ENCODE measurements around the gene PDRG1.
A peak's percentile ranks its signal among the peaks of the same experiment; 100 is the strongest.

PDRG1 gene

DNA sequence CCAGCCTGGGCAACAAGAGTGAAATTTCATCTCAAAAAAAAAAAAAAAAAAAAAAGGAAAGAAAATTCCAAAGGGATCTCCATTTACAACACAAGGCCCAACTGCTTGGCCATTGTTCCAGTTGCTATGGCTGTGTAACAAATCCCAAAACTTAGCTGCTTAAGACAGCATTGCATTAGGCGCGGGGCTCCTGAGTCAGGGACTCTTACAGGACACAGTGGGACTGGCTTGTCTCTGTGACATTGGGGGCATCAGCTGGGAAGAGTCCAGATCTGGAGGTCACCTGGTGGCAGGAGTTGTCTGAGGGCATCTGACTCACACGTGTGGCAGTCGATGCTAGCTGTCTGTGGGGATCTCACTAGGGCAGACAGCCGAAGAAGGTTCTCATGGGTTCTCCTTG lies 45.8 kb downstream of the PDRG1 start:
- no peak for DNase-seq

DNA sequence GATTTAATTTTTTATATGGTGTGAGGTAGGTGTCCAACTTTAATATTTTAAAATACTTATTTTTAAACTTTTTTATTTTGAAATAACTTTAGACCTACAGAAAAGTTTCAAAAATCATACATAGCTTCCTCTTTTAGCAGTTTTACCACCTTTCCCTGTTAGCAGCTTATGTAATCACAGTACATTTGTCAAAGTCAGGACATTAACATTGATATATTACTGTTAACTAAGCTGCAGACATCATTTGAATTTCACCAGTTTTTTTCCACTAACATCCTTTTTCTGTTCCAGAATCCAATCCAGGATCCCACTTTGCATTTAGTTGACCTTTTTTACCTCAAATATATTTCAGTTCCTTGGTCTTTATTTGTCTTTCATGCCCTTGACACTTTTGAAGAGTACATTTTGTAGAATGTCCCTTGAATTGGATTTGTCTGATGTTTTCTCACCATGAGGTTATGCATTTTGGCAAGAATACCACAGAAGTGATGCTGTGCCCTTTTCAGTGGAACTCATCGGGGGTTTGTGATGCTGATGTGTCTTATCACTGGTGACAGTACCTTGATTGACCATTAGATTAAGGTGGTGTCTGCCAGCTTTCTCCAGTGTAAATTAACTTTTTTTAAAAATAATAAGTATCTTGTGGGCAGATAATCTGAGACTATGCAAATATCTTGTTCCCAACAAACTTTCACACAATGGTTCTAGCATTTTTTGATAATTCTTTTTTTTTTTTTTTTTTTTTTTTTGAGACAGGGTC lies 48.0 kb downstream of the PDRG1 start:
- no peak for DNase-seq

DNA sequence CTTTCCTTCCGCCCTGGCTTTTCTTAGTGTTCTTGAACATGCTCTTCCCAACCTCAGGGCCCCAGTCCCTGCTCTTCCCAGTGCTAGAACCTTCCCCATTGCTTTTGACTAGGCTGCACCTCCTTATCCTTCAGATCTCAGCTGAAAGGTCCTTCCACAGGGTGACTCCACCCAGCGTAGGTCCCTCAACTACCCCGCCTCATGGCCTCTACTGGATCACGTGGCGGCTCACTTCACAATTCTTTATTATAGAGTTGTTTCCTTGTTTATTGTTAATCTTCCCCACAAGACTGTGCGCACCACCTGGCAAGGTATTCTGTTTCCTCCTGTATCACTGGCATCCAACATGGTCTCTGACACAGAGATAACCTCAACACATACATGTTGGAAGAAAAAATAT lies 50.2 kb downstream of the PDRG1 start:
- DNase-seq: no peak

DNA sequence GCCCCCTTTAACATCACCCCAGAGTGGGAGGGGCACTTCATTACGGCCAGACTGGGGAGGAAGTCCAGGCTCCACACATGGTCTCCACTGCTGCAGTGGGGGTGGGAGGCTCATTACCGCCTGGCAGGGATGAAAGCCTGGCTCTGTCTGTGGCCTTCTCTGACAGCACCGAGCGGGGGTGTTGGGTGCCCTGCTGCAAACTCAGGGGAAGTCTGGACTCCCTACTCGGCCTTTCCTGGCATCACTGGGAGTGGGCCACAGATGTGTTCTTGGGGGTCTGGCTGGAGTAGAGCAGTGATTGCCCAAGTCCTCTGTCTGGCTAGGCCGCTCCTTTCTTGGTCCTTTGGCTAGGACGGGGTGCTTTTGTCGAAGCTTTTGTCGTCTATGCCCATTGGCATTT lies 54.3 kb downstream of the PDRG1 start:
- DNase-seq: no peak

DNA sequence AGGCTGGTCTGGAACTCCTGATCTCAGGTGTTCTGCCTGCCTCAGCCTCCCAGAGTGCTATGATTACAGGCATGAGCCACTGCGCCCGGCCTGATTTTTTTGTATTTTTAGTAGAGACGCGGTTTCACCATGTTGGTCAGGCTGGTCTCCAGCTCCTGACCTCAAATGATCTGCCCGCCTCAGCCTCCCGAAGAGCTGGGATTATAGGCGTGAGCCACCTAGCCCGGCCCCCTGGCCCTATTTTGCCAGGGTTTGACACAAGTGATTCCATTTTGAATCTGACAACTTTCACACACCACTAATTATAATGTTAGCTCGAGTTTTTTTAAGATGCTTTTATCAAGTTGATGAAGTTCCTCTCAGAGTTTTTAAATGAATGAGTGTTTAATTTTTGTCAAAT lies 55.8 kb downstream of the PDRG1 start:
- DNase-seq: no peak

DNA sequence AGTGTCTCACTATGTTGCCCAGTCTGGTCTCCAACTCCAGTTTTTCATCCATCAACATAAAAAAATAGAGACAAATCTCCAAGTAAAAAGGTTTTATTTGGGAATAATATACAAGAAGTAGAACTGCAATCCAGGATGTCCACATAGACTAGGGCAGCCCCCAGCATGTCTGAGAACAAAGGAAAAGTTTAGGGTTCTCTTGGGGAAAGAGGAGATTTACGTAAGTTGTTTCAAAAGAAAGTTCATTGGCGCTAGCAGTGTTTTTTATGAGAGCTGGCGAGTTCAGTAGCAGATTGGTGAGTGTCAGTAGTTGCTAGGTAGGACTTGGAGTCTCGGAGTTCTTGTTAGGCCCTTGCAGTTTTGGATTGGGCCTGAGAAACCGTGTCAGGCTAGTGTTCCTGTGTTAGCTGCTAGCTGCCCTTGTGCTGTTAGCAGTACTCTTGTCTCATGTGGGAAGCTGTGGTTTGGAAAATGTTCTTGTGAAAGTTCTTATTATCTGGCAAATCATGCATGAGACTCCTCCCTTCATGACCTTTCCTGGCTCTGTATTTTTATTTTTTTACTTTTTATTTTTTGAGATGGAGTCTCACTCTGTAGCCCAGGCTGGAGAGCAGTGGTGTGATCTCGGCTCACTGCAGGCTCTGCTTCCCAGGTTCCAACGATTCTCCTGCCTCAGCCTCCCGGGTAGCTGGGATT lies 56.7 kb downstream of the PDRG1 start:
- peak; percentile 79 to 88 (median 86) for DNase-seq
